Gastrocnemius medialis (tissue), 4 donors: Measurements from ENCODE around the gene GUF1. TPM values are rescaled to one million over a fixed set of nuclear protein-coding genes. Genes with fewer than 3 reads are reported as not detected.

ENCODE experiments used
- ATAC-seq, 2 donors: fragments of 150-250 bp; one replicate each; pipeline ENCODE4 v1.9.1; 2016
- DNase-seq, 2 donors: peaks; one replicate each; pipeline ENCODE4 v3.0.0-alpha.2; 2019
- H3K27ac ChIP-seq, 4 donors: fragments of 200-600 bp; sonication (generic); 1 replicate in 1 of 4; 2 replicates in 3 of 4; pipeline ENCODE4 v1.5.1; 2016 to 2018; ENCODE audit warnings: mild to moderate bottlenecking in 2 of 4, moderate library complexity in 1 of 4
- H3K27me3 ChIP-seq, 3 donors: fragments of 200-600 bp; sonication (generic) in 2 of 3; 1 replicate in 1 of 3; 2 replicates in 2 of 3; pipeline versions ENCODE4 v1.5.1 to v1.6.0; 2016 to 2019; ENCODE audit warnings: mild to moderate bottlenecking in 1 of 3, moderate library complexity in 1 of 3
- H3K36me3 ChIP-seq, 2 donors: fragments of 200-600 bp; sonication (generic) in 1 of 2; one replicate each; pipeline ENCODE4 v1.5.1; 2017 to 2018
- H3K4me1 ChIP-seq, 2 donors: fragments of 200-600 bp; sonication (generic) in 1 of 2; one replicate each; pipeline ENCODE4 v1.5.1; 2016 to 2017; ENCODE audit warnings: mild to moderate bottlenecking in 2 of 2
- H3K4me3 ChIP-seq, 4 donors: fragments of 200-600 bp; sonication (generic) in 3 of 4; 1 replicate in 1 of 4; 2 replicates in 3 of 4; pipeline ENCODE4 v1.5.1; 2016 to 2019; ENCODE audit warnings: mild to moderate bottlenecking in 2 of 4
- H3K9me3 ChIP-seq, 3 donors: fragments of 200-600 bp; sonication (generic) in 2 of 3; 1 replicate in 1 of 3; 2 replicates in 2 of 3; pipeline ENCODE4 v1.5.1; 2016 to 2019
- POLR2A ChIP-seq, 2 donors: fragments of 450-650 bp; IDR thresholded peaks; one replicate each; pipeline ENCODE4 v1.6.1; 2017; ENCODE audit warnings: antibody characterized with exemption in 2 of 2, mild to moderate bottlenecking in 2 of 2, moderate library complexity in 2 of 2
- in situ Hi-C, 4 donors: fragments of 200-750 bp; cut with MboI; loops; one replicate each; pipeline versions ENCODE4 v1.15.0 to v1.8.0; 2017; ENCODE audit warnings: low sequenced_read_pairs in 4 of 4
- intact Hi-C: fragments of 100-400 bp; cut with DNase I; formaldehyde crosslinking; loops from one replicate; pipeline ENCODE4 v1.15.1; 2023; ENCODE audit warnings: low total_unique reads
- total RNA-seq, 4 donors: library from RNA; depleted of rRNA; stranded (reverse); fragments of >200 nt; gene quantifications; one replicate each; pipeline versions ENCODE4 v1.1.0 to v1.2.3, GENCODE V29; 2016
- TF ChIP-seq, protein P1 (sequence below), 5 experiments: fragments of 450-650 bp in 3 of 5; fragments of 200-600 bp in 2 of 5; sonication (generic) in 2 of 5; IDR thresholded peaks in 4 of 5; conservative IDR thresholded peaks in 1 of 5; 1 replicate in 4 of 5; 2 replicates in 1 of 5; pipeline ENCODE4 v1.5.1; 2016 to 2019; ENCODE audit warnings: antibody characterized with exemption in 5 of 5, mild to moderate bottlenecking in 3 of 5, moderate library complexity in 3 of 5

The GUF1 gene
- total RNA-seq, 4 donors from 2014 or later: 16.4 to 25.3 (median 18.9) TPM

DNA sequence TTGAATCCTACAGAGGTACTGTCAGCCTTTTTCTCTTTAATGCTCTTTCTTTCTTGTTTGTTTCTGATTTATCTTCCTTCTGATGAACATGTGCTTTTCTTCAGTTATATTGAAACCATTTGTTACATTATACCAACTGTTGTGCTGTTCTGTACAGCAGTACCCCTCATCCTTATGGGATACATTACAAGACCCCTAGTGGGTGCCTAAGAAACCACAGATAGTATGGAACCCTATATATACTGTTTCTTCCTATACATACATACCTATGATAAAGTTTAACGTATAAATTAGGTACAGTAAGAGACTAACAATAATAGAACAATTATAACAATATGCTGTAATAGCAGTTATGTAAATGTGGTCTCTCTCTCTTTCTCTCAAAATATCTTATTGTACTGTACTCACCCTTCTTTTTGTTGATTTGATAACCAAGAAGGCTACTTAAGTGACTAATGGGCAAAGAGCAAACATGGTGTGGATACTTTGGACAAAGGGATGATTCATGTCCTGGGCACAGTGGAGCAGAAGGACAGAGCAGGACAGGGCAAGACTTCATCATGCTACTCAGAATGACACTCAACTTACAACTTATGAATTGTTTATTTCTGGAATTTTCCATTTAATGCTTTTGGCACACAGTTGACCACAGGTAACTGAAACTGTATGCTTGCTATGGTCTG, 16.1 kb upstream of the GUF1 start:
- ATAC-seq (no peak), DNase-seq (no peak)
- no peaks in the 10 kb centered on the region for H3K36me3 ChIP-seq
- in situ Hi-C loops (no loop called here), intact Hi-C loops (no loop called here)
- no peaks in the 10 kb centered on the region for H3K4me1 ChIP-seq
- H3K27me3 ChIP-seq: no peaks in the 10 kb centered on the region
- no peaks in the 10 kb centered on the region for H3K9me3 ChIP-seq
- H3K27ac ChIP-seq: no peak overlapping the region
- H3K4me3 ChIP-seq: no peak overlapping the region
- TF ChIP-seq, protein P1, sequence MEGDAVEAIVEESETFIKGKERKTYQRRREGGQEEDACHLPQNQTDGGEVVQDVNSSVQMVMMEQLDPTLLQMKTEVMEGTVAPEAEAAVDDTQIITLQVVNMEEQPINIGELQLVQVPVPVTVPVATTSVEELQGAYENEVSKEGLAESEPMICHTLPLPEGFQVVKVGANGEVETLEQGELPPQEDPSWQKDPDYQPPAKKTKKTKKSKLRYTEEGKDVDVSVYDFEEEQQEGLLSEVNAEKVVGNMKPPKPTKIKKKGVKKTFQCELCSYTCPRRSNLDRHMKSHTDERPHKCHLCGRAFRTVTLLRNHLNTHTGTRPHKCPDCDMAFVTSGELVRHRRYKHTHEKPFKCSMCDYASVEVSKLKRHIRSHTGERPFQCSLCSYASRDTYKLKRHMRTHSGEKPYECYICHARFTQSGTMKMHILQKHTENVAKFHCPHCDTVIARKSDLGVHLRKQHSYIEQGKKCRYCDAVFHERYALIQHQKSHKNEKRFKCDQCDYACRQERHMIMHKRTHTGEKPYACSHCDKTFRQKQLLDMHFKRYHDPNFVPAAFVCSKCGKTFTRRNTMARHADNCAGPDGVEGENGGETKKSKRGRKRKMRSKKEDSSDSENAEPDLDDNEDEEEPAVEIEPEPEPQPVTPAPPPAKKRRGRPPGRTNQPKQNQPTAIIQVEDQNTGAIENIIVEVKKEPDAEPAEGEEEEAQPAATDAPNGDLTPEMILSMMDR (IDR thresholded peaks at IDR 0.05 in 4 of 5, conservative IDR thresholded peaks at IDR 0.05 in 1 of 5): no peak
- no peak for TF ChIP-seq POLR2A (IDR thresholded peaks at IDR 0.05)

DNA sequence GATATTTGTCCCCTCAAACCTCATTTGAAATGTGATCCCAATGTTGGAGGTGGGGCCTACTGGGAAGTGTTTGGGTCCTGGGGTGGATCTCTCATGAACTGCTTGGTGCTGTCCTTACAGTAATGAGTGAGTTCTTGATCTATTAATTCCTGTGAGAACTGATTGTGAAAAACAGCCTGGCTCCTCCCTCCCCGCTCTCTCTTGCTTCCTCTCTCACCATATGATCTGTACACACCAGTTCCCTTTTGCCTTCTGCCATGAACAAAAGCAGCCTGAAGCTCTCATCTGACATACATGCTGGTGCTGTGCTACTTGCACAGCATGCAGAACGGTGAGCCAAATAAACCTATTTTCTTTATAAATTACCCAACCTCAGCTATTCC, 15.6 kb upstream of the GUF1 start:
- no peak overlapping the region for H3K27ac ChIP-seq
- ATAC-seq (no peak), DNase-seq (no peak)
- no peak for TF ChIP-seq POLR2A (IDR thresholded peaks at IDR 0.05)
- TF ChIP-seq, protein P1 (IDR thresholded peaks at IDR 0.05 in 4 of 5, conservative IDR thresholded peaks at IDR 0.05 in 1 of 5): no peak
- no peak overlapping the region for H3K4me3 ChIP-seq
- H3K4me1 ChIP-seq: no peaks in the 10 kb centered on the region
- H3K9me3 ChIP-seq: no peaks in the 10 kb centered on the region
- H3K36me3 ChIP-seq: no peaks in the 10 kb centered on the region
- intact Hi-C loops (no loop called here), in situ Hi-C loops (no loop called here)
- no peaks in the 10 kb centered on the region for H3K27me3 ChIP-seq

DNA sequence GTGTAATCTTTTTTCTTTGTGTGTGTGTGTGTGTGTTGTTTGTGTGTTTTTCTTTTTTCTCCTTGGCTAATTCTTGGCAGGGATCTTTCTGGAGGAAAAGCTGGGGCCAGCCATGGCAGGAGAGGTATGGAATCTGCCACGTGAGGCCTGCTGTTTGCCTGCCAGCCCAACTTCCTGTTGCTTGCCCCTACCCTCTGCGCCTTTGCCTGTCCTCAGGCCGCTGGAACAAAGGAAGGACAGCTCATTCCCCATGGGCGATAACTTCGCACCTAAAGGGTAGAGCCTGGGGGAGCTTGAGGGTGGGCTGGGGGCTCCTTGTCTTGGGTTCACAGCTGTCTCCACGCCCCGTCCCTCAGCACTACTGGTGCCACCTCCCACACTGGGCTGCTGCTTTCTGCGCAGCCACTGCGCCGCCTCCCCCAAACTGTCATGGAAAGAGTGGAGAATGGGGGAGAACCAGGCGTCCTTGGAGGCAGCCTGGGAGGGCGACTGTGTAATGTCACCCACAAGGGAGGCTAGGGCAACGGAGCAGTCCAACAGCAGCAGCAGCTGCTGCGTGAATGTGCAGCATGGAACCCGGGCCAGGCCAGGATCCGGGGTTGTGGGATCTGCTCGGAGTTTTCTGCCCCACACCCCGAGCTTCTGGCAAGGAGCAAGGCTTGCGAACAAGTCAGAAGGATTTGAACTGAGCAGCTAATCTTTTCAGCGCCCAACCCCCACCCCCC, 14.5 kb upstream of the GUF1 start:
- no peak for ATAC-seq
- no peaks in the 10 kb centered on the region for H3K9me3 ChIP-seq
- no peaks in the 10 kb centered on the region for H3K36me3 ChIP-seq
- intact Hi-C loops: no loop called here
- no peaks in the 10 kb centered on the region for H3K4me1 ChIP-seq
- TF ChIP-seq, protein P1 (IDR thresholded peaks at IDR 0.05 in 4 of 5, conservative IDR thresholded peaks at IDR 0.05 in 1 of 5): no peak
- TF ChIP-seq POLR2A (IDR thresholded peaks at IDR 0.05): no peak
- in situ Hi-C loops: no loop called here
- no peak for DNase-seq
- H3K4me3 ChIP-seq: no peak overlapping the region
- no peaks in the 10 kb centered on the region for H3K27me3 ChIP-seq
- H3K27ac ChIP-seq: no peak overlapping the region

DNA sequence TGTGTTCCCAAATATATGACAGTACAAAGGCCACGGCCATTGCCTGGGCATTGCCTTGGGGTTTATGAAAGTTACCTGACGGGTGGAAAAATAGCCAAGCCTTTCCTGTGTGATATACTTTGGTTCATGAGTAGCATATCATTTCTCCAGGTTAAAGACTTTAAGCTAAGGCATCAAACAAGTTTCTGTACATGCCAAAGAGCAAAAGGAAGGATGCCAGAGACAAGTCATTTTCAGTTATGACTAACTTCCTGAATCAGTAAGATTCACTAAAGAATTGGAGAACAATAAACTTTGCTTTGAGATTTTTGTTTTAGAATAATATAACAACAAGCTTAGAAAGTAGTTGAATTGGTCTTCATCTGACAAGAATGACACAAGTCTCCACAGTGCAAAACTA, 9.7 kb upstream of the GUF1 start:
- intact Hi-C loops: no loop called here
- Histone ChIP-seq H3K4me3 (no peak overlapping the region), H3K27ac (no peak overlapping the region), H3K4me1 (peaks cover 0 to 9% of the 10 kb centered on the region in 2 donors), H3K27me3 (no peaks in the 10 kb centered on the region), H3K9me3 (no peaks in the 10 kb centered on the region), H3K36me3 (no peaks in the 10 kb centered on the region)
- DNase-seq: no peak
- no peak for ATAC-seq
- TF ChIP-seq POLR2A (IDR thresholded peaks at IDR 0.05): no peak
- TF ChIP-seq, protein P1 (IDR thresholded peaks at IDR 0.05 in 4 of 5, conservative IDR thresholded peaks at IDR 0.05 in 1 of 5): no peak
- in situ Hi-C loops: no loop called here
